ENCODE results near the gene CLIC1. TPM values are rescaled to one million over a fixed set of nuclear protein-coding genes. Genes with fewer than 3 reads are reported as not detected.
A peak's percentile ranks its signal among the peaks of the same experiment; 100 is the strongest.

CLIC1 gene
- total RNA-seq, 3 donors from 2014 or later, result 266 to 325 (median 318) TPM

- no peak for TF ChIP-seq POLR2AphosphoS5 (IDR thresholded peaks at IDR 0.05)
- no peak for TF ChIP-seq POLR2A (IDR thresholded peaks at IDR 0.05)
- TF ChIP-seq, protein P1, sequence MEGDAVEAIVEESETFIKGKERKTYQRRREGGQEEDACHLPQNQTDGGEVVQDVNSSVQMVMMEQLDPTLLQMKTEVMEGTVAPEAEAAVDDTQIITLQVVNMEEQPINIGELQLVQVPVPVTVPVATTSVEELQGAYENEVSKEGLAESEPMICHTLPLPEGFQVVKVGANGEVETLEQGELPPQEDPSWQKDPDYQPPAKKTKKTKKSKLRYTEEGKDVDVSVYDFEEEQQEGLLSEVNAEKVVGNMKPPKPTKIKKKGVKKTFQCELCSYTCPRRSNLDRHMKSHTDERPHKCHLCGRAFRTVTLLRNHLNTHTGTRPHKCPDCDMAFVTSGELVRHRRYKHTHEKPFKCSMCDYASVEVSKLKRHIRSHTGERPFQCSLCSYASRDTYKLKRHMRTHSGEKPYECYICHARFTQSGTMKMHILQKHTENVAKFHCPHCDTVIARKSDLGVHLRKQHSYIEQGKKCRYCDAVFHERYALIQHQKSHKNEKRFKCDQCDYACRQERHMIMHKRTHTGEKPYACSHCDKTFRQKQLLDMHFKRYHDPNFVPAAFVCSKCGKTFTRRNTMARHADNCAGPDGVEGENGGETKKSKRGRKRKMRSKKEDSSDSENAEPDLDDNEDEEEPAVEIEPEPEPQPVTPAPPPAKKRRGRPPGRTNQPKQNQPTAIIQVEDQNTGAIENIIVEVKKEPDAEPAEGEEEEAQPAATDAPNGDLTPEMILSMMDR (IDR thresholded peaks at IDR 0.05), result no peak
- intact Hi-C loops (cut with DNase I; ENCODE audit: low total_unique reads), result loop anchor here (10.0 kb wide), 1 partner anchor 64 kb away; the partner anchor contains the start of genes ABHD16A and LY6G6F
Measured at GRCh38 chr6:31768363-31769257, 32.3 kb upstream of the CLIC1 start.

DNA sequence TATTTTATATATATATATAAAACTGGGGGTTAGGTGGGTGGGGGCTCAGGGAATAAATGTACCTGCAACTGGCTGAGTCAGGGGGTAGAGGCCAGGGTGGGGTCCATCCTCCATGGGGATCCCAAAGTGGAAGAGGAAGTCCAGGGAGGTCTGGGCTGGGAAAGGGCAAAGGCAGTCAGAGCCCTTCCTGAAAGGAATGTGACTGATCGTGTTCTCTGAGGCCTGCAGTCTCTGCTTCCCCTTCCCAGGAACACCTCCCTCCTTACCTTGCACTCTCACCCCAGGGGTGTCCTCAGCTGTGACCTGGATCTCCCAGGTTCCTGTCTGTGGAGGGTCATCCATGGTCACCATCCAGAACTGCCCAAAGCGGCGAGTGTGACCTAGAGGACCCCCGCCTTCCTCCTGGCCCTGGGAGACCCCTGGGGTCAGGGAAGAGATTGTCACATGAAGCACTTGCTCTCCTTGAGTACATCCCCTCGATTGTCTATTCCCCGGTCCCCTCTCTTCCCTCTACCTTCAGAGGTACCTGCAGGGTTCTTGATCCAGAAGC is 30.8 kb upstream of the CLIC1 start:
- Histone ChIP-seq H3K4me3 (no peak overlapping the region), H3K27me3 (no peaks in the 10 kb centered on the region), H3K9me3 (no peaks in the 10 kb centered on the region), H3K27ac (no peak overlapping the region), H3K36me3 (no peaks in the 10 kb centered on the region), H3K4me1 (no peaks in the 10 kb centered on the region)
- TF ChIP-seq POLR2A (IDR thresholded peaks at IDR 0.05) (no peak), POLR2AphosphoS5 (IDR thresholded peaks at IDR 0.05) (no peak)
- TF ChIP-seq, protein P1 (IDR thresholded peaks at IDR 0.05), result no peak
- no peak for DNase-seq (ENCODE audit: low spot score in 2 of 2)
- intact Hi-C loops (cut with DNase I; ENCODE audit: low total_unique reads), result loop anchor here (10.0 kb wide), 1 partner anchor 62 kb away; the partner anchor contains the start of genes ABHD16A and LY6G6F

More at GRCh38 chr6:31768363-31769257, 32.3 kb upstream of the CLIC1 start:
- Histone ChIP-seq H3K4me1 (no peaks in the 10 kb centered on the region), H3K27me3 (no peaks in the 10 kb centered on the region), H3K4me3 (no peak overlapping the region), H3K9me3 (no peaks in the 10 kb centered on the region), H3K27ac (no peak overlapping the region), H3K36me3 (no peaks in the 10 kb centered on the region)
- no peak for DNase-seq (ENCODE audit: low spot score in 2 of 2)

DNA sequence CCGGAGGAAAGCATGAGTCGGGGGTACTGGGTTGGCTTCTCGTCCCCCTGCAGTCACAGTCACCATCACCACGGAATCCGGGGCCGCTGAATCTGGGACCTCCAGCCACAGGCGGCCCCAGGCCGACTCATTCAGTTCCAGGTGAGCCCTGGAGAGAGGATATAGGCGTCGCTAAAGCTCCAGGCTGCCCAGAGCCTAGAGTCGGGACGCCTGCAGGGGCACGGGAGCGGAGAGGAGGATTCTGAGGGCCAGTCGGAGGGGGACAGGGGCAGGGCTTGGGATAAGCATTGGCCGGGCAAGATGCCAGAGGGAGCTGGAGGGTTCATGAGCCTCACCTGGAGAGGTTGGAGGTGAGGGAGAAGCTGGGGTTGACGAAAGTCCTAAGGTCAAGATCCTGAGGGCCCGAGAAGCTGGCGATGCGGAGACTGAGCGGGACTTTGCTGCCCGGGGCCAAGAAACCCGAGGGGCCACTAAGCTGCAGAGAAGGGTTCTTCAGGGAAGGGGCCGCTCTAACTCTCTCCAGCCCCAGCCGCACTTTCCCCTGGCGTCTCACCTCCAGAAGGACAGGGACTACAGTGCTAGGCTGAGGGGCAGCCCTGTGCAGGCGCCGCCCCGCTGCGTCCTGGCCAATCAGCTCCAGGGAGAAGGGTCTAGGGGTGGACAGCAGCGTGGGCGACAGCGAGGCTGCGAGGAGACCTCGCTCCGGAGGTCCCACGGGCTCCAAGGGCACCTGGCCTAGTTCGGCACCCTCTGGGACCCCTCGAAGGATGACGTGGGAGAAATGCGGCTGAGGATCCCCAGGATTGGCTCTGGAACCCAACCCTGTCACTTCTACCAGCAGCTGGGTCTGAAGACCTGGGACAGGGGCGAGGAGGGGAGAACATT is 29.8 kb upstream of the CLIC1 start:
- DNase-seq (ENCODE audit: low spot score in 2 of 2), result no peak
- Histone ChIP-seq H3K27me3 (no peaks in the 10 kb centered on the region), H3K4me1 (no peaks in the 10 kb centered on the region), H3K4me3 (peak overlapping the region in 2 of 3 donors; percentile 29 to 55), H3K36me3 (no peaks in the 10 kb centered on the region), H3K27ac (no peak overlapping the region), H3K9me3 (no peaks in the 10 kb centered on the region)
- TF ChIP-seq, protein P1 (IDR thresholded peaks at IDR 0.05), result no peak
- TF ChIP-seq POLR2A (IDR thresholded peaks at IDR 0.05) (no peak), POLR2AphosphoS5 (IDR thresholded peaks at IDR 0.05) (no peak)
- intact Hi-C loops (cut with DNase I; ENCODE audit: low total_unique reads), result loop anchor here (10.0 kb wide), 1 partner anchor 61 kb away; the partner anchor contains the start of genes ABHD16A and LY6G6F

- intact Hi-C loops (cut with DNase I; ENCODE audit: low total_unique reads), result loop anchor here (10.0 kb wide), 1 partner anchor 61 kb away; the partner anchor contains the start of genes ABHD16A and LY6G6F
- Histone ChIP-seq H3K27me3 (no peaks in the 10 kb centered on the region), H3K4me3 (no peak overlapping the region), H3K9me3 (no peaks in the 10 kb centered on the region), H3K4me1 (no peaks in the 10 kb centered on the region), H3K27ac (no peak overlapping the region), H3K36me3 (no peaks in the 10 kb centered on the region)
- TF ChIP-seq POLR2A (IDR thresholded peaks at IDR 0.05), result no peak
- TF ChIP-seq, protein P1 (IDR thresholded peaks at IDR 0.05), result no peak
- no peak for DNase-seq (ENCODE audit: low spot score in 2 of 2)
Measured at GRCh38 chr6:31765559-31765909, 29.2 kb upstream of the CLIC1 start.

All from breast epithelium (tissue), 4 donors.